Measurements from ENCODE around the gene AREL1.

GRCh38 chr14:74671789-74672188 lies 41.1 kb downstream of the AREL1 start:
- TF ChIP-seq, protein P1, sequence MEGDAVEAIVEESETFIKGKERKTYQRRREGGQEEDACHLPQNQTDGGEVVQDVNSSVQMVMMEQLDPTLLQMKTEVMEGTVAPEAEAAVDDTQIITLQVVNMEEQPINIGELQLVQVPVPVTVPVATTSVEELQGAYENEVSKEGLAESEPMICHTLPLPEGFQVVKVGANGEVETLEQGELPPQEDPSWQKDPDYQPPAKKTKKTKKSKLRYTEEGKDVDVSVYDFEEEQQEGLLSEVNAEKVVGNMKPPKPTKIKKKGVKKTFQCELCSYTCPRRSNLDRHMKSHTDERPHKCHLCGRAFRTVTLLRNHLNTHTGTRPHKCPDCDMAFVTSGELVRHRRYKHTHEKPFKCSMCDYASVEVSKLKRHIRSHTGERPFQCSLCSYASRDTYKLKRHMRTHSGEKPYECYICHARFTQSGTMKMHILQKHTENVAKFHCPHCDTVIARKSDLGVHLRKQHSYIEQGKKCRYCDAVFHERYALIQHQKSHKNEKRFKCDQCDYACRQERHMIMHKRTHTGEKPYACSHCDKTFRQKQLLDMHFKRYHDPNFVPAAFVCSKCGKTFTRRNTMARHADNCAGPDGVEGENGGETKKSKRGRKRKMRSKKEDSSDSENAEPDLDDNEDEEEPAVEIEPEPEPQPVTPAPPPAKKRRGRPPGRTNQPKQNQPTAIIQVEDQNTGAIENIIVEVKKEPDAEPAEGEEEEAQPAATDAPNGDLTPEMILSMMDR (IDR thresholded peaks at IDR 0.05), result no peak
- TF ChIP-seq POLR2A (IDR thresholded peaks at IDR 0.05) (no peak), POLR2AphosphoS5 (IDR thresholded peaks at IDR 0.05) (no peak)

Data from prostate gland (tissue), 2 donors.